Measurements from ENCODE around the gene RIPK3.
A peak's percentile ranks its signal among the peaks of the same experiment; 100 is the strongest.
"Not testable (repeated sequence)": the region's sequence is repeated elsewhere in the genome, so short reads cannot be mapped to it uniquely, and the experiment has no call there.

RIPK3 gene

DNA sequence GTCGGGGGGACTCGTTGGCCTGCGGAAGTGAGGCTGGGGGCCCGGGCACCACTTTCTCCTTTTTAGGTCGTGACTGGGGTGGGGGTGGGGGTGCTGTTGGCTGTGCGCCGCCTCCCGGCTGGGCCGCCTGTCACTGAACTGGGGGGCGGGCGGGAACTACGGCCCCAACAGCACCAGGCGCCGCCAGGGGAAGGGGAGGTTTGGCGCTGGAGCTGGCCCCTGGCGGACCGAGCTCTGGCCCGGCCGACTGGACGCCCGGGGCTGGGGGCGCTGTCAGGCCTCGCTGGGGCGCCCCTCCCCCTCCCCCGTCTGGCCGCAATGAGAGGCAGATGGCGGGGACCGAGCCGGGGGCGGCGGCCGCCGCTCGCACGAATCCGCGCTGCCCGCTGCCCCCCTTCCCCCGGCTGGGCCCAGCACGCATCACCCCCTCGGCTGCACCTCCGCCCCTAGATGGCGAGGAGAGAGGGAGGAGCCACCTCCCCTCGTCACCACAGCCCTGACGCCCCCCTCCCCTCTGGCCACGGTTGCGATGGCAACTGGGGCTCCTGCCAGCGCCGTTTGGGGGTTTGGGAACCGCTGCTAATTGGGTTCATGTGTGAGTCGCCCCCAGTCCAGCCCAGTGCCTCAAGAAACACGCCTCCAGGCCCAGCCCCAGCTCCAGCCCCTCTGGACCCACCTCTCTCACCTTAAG lies 28.9 kb upstream of the RIPK3 start:
- DNase-seq: peak; percentile 19

GRCh38 chr14:24368212-24368561 lies 28.4 kb upstream of the RIPK3 start:
- no peak for DNase-seq

GRCh38 chr14:24367514-24368211 lies 27.9 kb upstream of the RIPK3 start, which contains the start of gene NFATC4:
Gene NFATC4 (plus strand): TSS chr14:24368184. CDS start chr14:24368341, 157 bp downstream.
- peak; percentile 39 for DNase-seq

DNA sequence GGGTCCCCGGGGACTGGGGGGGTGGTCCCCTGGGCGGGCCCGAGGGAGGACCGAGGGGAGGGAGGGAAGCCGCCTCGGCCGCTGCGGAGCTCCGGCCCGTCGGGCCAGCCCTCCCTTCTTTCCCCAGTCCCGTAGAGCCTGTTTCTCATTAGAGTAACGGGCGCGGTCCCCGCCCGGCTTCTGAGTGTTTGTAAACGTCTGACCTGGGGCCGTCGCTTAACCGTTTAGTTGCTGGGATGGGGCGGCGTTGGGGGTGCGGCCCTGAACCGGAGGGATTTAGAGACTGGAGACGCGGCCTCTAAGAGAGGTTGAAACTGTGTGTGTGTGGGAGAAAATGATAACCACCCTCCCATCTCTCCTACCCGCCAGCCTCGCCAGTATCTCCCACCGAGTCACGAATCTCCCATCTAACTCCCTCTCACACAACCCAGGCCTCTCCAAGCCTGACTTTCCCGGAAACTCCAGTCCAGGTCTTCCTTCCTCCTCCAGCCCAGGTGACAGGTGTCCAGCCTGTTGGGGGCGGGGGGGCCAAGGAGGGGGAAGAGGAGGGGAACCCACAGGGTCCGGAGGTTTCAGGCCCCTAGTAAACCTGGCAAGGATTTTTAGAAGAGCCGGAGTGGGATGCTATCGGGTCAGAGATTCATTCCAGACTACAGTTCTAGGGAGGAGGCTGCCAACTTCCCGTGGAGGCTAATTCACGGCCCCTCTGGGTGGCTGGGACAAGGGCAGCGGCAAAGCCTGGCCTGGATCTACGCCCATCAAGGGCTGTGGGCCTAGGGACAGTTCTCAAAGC lies 27.1 kb upstream of the RIPK3 start:
- DNase-seq: peak; percentile 47

DNA sequence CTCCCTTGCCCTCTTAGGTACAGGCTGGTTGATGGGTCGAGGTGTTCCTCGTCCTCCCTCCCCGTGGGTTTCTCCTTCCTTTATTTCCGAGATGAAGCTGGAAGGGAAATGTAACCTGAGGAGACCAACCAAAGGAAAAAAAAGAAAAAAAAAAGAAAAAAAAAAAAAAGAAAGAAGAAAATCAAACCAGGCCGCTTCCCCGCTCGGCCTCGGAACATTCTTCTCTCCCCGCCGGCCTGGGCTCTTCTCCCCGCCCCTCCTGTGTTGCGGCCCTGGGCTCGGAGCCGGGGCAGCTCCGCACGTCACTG lies 26.6 kb upstream of the RIPK3 start:
- DNase-seq: no peak

DNA sequence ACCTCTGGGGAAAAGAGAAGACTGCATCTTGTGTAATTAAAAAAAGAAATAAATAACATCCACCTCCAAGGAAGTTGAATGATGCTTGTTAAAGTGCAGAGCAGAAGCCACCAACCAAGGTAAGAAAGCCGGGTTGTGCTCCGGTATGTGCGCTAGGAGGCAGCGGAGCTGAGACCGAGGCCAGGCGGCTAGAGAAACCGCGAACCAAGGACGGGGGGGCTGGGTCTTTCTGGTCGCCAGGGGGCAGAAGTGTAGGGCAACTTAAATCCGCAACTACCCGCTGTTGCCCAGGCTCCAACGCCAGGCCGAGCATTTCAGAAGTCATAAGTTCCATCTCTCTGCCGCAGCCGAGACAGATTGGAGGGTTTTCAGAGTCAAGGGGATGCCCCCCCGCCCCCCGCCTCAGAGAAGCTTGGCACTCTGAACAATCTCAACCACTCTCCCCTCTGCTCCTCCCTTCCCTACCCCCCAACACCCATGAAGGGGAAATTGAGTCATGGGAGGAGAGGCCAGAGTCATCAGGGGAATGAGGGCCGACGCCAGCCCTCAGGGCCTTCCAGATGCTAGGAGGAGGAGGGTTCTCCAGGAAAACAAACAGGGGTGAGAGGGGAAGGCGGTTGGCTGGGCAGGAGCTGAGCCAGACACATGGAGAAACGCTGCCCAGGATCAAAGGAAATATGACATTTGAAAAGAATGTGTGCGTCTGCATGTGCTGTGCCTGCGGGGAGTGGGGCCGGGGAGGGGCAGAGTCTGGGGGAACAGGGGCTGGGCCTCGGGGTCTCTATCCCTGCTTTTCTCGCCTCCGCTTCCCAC lies 26.0 kb upstream of the RIPK3 start:
- DNase-seq: peak; percentile 81

DNA sequence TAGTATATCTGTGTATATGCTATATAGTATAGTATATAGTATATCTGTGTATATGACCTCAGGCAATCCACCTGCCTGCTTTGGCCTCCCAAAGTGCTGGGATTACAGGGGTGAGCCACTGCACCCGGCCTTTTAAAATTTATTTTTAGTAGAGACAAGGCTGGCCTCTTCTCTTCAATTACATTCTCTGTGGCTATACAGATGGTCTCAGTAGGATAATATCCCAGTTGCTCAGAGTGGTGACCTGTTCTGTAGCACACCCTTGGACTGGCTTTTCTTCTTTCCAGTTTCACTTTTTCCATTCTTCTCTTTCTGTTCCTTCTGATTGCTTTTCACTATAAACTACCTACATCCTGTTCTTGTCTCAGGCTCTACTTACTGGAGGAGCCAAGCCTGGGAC lies 25.1 kb upstream of the RIPK3 start:
- no peak for DNase-seq

DNA sequence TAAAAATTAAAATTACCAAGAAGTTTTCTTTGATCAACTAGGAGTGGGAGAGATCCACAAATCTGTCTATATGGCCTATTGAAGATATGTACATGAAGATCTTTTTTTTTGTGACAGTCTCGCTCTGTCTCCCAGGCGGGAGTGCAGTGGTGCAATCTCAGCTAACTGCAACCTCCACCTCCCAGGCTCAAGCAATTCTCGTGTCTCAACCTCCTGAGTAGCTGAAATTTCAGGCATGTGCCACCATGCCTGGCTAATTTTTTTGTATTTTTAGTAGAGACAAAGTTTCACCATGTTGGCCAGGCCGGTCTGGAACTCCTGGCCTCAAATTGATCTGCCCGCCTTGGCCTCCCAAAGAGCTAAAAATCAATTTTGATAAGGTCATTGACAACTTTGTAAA lies 23.6 kb upstream of the RIPK3 start:
- no peak for DNase-seq

GRCh38 chr14:24362241-24362960 lies 22.6 kb upstream of the RIPK3 start:
- no peak for DNase-seq

DNA sequence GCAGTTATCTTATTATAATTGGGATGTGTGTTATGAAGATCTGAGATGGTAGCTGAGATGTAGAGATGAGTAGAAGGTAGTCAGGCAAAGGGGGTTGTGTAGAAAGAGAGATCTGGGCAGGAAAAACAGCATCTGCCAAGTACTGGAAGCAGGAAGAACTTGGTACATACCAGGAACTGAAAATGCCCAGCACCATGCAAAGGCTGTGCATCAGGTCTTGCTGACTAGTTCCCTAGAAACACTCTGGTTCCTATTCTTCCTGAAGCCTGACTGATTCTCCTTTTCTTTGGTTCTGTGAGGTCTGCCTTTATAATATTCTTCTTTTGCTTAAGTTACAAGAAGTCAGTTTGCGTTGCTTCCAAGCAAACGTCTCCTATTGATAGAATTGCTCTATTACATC lies 21.5 kb upstream of the RIPK3 start:
- DNase-seq: no peak

DNA sequence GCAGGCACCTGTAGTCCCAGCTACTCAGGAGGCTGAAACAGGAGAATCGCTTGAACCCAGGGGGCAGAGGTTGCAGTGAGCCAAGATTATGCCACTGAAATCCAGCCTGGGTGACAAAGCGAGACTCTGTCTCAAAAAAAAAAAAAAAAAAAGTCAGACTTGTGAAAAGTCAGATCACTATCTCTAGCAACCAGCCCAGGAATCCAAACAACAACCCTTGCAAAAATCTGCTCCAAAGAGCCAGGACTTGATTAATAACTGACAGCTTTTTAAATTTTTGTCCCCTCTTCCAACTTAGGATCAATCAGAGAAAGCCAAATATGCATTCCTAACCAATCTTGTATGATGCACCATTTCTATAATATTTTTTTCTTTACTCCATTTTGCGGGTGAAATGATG lies 20.5 kb upstream of the RIPK3 start:
- no peak for DNase-seq

DNA sequence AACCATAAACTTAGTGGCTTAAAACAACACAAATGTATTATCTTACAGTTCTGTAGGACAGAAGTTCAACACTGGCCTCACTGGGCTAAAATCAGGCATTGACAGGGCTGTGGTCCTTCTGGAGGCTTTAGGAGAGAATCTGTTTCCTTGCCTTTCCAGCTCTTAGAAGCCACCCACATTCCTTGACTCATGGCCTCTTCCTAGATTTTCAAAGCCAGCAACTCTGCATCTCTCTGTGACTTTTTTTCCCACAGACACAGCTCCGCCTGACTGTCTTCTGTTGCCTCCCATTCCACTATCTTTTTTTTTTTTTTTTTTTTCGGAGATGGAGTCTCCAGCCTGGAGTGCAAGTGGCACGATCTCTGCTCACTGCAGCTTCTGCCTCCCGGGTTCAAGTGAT lies 16.4 kb upstream of the RIPK3 start:
- no peak for DNase-seq

DNA sequence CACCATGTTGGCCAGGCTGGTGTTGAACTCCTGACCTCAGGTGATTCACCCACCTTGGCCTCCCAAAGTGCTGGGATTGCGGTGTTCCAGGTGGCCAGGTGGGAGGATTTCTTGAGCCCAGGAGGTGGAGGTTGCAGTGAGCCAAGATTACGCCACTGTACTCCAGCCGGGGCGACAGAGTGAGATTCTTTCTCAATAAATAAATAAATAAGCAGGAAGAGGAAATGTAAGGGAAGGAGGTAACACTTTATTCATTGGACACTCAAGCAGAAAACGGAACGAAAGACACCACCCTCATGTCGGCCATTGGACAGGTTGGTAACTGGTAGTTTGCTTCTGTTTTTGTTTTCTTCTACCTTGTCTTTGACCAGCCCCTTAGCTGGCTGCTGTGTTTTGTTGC lies 15.2 kb upstream of the RIPK3 start:
- DNase-seq: no peak

DNA sequence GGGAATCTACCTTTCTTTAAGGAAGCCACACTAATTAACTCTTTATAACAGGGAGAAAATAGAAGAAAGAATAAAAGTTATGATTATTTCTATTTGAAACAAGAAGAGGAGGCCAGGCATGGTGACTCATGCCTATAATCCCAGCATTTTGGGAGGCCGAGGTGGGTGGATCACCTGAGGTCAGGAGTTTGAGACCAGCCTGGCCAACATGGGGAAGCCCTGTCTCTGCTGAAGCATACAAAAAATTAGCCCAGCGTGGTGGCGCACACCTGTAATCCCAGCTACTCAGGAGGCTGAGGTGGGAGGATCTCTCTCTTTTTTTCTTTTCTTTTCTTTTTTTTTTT lies 14.7 kb upstream of the RIPK3 start:
- DNase-seq: not testable (repeated sequence)

GRCh38 chr14:24353559-24354481 lies 14.0 kb upstream of the RIPK3 start:
- no peak for DNase-seq

DNA sequence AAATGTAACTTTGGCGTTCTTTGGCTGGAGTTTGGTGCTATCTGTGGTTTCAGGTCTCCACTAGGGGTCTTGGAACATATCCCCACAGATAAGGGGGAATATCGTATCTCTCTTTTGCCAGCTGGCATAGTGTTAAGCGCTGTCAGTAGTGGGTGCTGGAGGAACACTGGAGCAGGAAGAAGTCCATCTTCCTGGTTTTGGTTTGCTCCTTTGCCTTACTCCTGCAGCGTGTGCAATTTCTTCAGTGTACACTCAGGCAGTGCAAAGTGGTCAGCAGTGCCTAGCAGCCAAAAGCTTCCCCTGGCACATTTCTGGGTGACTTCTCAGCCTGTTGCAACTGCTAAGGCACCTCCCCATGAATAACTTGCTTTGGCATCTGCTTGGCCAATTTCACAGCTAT lies 11.7 kb upstream of the RIPK3 start:
- DNase-seq: no peak

DNA sequence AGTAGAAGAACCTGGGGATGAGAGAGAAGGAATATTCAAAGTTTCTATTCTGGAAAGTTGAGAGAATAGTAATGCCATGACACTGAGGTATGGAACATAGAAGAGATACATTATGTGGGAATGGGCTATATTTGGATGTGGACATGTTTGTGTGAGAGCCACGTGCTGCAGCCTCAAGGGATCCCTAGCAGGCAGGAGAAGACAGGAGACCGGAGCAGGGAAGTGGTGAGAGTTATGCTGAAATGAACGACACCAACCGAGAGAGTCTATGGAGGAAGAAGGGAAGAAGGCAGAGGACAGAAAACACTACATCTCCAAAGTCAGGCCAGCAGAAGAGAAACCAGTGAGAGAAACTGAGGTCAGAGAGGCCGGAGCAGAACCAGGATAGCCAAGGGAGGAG lies 10.0 kb upstream of the RIPK3 start:
- no peak for DNase-seq

GRCh38 chr14:24348186-24348585 lies 8.4 kb upstream of the RIPK3 start:
- no peak for DNase-seq

GRCh38 chr14:24347134-24347533 lies 7.3 kb upstream of the RIPK3 start:
- DNase-seq: no peak

DNA sequence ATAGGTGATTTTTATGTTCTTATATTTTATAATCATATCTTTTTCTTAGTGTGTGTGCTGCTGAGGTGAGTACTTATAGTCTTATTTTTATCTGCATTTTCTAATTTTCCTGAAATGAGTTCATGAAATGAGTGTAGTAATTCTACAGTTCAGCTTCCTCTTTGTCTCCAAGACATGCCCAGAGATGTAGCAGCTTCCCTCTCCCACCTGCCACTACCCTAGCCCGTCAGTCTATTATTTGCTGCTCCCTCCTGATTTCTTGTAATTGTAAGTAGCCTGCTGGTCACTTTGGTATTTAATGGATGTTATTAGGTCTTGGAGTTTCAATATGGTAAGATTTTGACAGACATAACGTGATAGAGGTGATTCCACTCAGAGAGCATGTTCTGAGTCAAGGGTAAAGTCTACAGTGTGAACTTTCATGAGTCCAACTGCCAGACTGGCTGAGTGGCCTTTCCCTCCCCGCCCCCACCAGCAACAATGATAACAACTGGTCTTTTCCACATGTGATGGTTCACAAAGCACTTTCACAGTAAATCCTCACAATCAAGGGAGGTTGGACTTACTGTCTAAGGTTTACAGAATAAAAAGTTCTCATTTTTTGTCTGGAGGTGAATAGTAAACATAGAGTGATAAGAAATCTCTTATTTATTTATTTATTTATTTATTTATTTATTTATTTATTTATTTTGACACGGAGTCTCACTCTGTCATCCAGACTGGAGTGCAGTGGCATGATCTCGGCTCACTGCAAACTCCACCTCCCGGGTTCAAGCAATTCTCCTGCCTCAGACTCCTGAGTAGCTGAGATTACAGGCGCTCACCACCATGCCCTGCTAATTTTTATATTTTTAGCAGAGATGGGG lies 4.2 kb upstream of the RIPK3 start:
- DNase-seq: no peak

- DNase-seq: no peak
These were observed 3.1 kb upstream of the RIPK3 start for GRCh38 chr14:24342889-24343288.

Data from stimulated activated CD4-positive, alpha-beta T cell treated with anti-CD3 and anti-CD28 coated beads, Interleukin-15, amount 100 ng/mL, for 24 hours (primary cell).